Large intestine (tissue), 3 donors: ENCODE measurements around the gene LY6G6D. TPM values are rescaled to one million over a fixed set of nuclear protein-coding genes. Genes with fewer than 3 reads are reported as not detected.
"Not testable (repeated sequence)": the region's sequence is repeated elsewhere in the genome, so short reads cannot be mapped to it uniquely, and the experiment has no call there.

Source experiments
- DNase-seq, 2 donors: peaks; one replicate each; pipeline versions ENCODE4 v3.0.0 to v3.0.0-alpha.2; 2013
- H3K27ac ChIP-seq: one replicate; pipeline ENCODE4 v1.5.1; 2013; ENCODE audit warnings: low read length
- H3K27me3 ChIP-seq: 2 replicates; pipeline ENCODE4 v1.6.1; 2013; ENCODE audit warnings: low read length; ENCODE audit not compliant: control insufficient read depth, insufficient read depth
- H3K36me3 ChIP-seq: 2 replicates; pipeline ENCODE4 v1.6.1; 2013; ENCODE audit warnings: low read length; ENCODE audit not compliant: control insufficient read depth, insufficient read depth
- H3K4me1 ChIP-seq: one replicate; pipeline ENCODE4 v1.6.1; 2013; ENCODE audit warnings: low read length; ENCODE audit not compliant: control insufficient read depth, insufficient read depth
- H3K4me3 ChIP-seq: one replicate; pipeline ENCODE4 v1.5.1; 2013; ENCODE audit warnings: low read length
- H3K9me3 ChIP-seq: one replicate; pipeline ENCODE4 v1.6.1; 2013; ENCODE audit warnings: mild to moderate bottlenecking, low read depth, low read length, moderate library complexity; ENCODE audit not compliant: control insufficient read depth
- WGBS: methylation state at CpG from one replicate; pipeline ENCODE4 v1.1.5; 2013; ENCODE audit warnings: low lambda C conversion rate; ENCODE audit not compliant: insufficient coverage; 5-methylcytosine and 5-hydroxymethylcytosine counted together
- polyA plus RNA-seq: library from polyadenylated mRNA; unstranded; fragments of 120-200 nt; gene quantifications from one replicate; pipeline ENCODE4 v1.2.1, GENCODE V29; 2013

LY6G6D gene
- polyA plus RNA-seq, 1 donor, result 0.19 TPM

DNA sequence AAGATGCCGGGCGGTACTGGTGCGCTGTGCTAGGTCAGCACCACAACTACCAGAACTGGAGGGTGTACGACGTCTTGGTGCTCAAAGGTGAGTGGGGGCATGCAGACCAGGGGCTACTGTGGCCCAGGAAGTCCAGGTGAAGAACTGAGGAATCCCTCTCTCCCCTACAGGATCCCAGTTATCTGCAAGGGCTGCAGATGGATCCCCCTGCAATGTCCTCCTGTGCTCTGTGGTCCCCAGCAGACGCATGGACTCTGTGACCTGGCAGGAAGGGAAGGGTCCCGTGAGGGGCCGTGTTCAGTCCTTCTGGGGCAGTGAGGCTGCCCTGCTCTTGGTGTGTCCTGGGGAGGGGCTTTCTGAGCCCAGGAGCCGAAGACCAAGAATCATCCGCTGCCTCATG is 7.4 kb upstream of the LY6G6D start:
- no peak overlapping the region for H3K27ac ChIP-seq
- H3K4me1 ChIP-seq, result no peaks in the 10 kb centered on the region
- whole genome bisulfite sequencing, result no CpG with 5 or more reads among the region's 10 CpGs

DNA sequence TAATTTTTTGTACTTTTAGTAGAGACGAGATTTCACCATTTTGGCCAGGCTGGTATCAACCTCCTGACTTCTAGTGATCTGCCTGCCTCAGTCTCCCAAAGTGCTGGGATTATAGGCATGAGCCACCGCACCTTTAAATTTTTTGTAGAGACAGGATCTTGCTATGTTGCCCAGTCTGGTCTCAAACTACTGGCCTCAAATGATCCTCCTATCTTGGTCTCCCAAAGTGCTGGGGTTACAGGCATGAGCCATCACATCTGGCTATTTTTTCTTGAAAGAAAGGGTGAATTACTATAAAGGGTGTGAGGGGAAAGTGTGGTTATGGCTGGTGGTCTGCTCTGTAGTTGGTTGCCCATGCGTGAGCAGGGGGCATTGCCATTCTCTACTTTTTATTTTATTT is 6.9 kb upstream of the LY6G6D start:
- Histone ChIP-seq H3K27me3 (no peaks in the 10 kb centered on the region), H3K36me3 (no peaks in the 10 kb centered on the region), H3K4me3 (no peak overlapping the region), H3K9me3 (no peaks in the 10 kb centered on the region), H3K27ac (no peak overlapping the region), H3K4me1 (peaks cover 2% of the 10 kb centered on the region)
- DNase-seq, result no peak
- whole genome bisulfite sequencing, result 100% methylated on average over 1 of the region's 3 CpGs

More for the DNA sequence above, 7.4 kb upstream of the LY6G6D start:
- DNase-seq, result no peak
- Histone ChIP-seq H3K9me3 (no peaks in the 10 kb centered on the region), H3K36me3 (no peaks in the 10 kb centered on the region), H3K4me3 (no peak overlapping the region), H3K27me3 (no peaks in the 10 kb centered on the region)

DNA sequence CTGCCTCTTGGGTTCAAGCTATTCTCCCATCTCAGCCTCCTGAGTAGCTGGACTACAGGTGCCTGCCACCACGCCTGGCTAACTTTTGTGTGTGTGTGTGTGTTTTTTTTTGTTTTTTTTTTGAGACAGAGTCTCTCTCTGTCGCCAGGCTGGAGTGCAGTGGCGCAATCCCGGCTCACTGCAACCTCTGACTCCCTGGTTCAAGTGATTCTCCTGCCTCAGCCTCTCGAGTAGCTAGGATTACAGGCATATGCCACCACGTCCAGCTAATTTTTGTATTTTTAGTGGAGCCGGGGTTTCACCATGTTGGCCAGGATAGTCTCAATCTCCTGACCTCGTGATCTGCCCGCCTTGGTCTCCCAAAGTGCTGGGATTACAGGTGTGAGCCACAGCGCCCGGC is 6.0 kb upstream of the LY6G6D start:
- H3K4me3 ChIP-seq, DNase-seq, H3K9me3 ChIP-seq, H3K27me3 ChIP-seq, H3K27ac ChIP-seq, H3K36me3 ChIP-seq: not testable (repeated sequence)
- peaks cover 11% of the 10 kb centered on the region for H3K4me1 ChIP-seq
- WGBS, result no CpG with 5 or more reads among the region's 11 CpGs

DNA sequence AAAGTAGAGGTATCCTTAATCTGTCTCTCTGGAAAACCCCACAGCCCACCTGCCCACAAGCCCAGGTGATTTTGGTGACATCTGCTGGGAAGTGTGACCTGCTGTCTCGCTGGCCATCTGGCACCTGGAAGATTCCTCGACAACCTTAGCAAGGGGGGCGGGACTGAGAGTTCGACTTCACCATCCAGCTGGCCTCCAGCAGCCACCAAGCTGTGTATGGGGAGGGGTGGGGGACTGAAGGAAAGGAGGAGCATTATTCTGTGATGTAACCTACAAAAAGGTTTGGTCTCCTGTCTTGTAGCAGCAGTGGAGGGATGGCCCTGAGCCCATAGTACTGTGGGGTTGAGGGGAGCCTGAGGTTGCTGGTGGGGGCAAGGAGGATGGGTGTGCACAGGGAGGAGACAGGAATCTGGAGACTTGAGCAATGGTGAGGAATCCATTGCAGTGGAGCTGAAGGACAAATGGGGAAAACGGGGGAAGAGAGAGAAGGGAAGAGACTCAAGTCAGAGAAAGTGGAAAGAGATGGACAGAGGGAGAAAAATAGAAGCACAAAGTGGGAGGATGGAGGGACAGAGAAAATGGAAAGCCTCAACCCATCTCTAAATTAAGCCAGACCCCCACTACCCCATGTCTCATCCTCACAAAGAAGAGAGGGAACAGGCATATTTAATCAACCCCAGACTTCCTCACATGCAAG is 4.5 kb upstream of the LY6G6D start:
- no peaks in the 10 kb centered on the region for H3K27me3 ChIP-seq
- no peak overlapping the region for H3K27ac ChIP-seq
- H3K9me3 ChIP-seq, result no peaks in the 10 kb centered on the region
- peak in 1 of 2 donors; percentile 21 for DNase-seq
- H3K4me1 ChIP-seq, result peaks cover 19% of the 10 kb centered on the region
- 50% methylated on average over 1 of the region's 5 CpGs for WGBS
- no peaks in the 10 kb centered on the region for H3K36me3 ChIP-seq
- H3K4me3 ChIP-seq, result no peak overlapping the region

DNA sequence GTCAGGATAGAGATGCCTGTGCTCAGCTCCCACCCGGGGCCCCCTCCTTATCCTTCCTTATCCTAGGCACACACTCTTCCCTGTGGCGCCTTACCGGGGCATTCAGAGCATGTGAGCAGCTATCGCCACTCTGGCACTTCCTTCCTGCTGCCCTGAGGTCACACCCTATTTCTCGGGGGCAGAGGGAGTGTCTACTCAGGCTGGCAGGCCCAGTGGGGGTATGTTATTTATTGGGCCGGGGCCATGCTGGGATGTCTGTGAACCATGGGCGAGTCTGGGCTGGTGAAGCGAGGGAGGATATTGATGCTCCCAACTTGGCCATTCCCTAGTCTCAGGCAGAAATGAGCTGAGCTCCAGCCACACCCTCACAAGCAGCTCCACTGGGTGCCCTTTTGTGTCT is 3.9 kb upstream of the LY6G6D start:
- peak in 1 of 2 donors; percentile 49 for DNase-seq
- no peaks in the 10 kb centered on the region for H3K36me3 ChIP-seq
- peaks cover 19% of the 10 kb centered on the region for H3K4me1 ChIP-seq
- H3K27me3 ChIP-seq, result no peaks in the 10 kb centered on the region
- no CpG with 5 or more reads among the region's 8 CpGs for WGBS
- H3K9me3 ChIP-seq, result no peaks in the 10 kb centered on the region
- H3K27ac ChIP-seq, result no peak overlapping the region
- no peak overlapping the region for H3K4me3 ChIP-seq

DNA sequence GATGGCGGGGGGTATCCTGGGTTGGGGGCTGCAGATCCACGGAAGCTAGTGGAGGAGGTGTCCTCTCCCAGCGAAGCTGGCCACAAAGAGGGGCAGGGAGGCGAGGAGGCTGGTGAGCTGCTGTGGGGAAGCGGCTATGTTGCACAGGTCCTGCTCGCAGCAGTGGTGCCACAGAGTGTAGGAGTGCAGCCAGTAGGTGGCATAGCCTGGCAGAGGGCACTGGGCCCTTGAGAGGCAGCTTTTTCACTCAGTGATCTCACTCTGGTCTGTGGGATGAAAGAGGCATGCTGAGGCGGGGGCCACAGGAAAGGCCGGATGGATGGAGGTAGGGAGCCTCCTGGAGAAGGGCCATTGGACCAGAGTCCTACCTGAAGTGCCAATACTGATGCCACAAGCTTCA is 2.9 kb upstream of the LY6G6D start:
- no peaks in the 10 kb centered on the region for H3K9me3 ChIP-seq
- no peaks in the 10 kb centered on the region for H3K36me3 ChIP-seq
- H3K27ac ChIP-seq, result no peak overlapping the region
- no CpG with 5 or more reads among the region's 8 CpGs for WGBS
- peaks cover 19% of the 10 kb centered on the region for H3K4me1 ChIP-seq
- no peak for DNase-seq
- H3K4me3 ChIP-seq, result no peak overlapping the region
- no peaks in the 10 kb centered on the region for H3K27me3 ChIP-seq

DNA sequence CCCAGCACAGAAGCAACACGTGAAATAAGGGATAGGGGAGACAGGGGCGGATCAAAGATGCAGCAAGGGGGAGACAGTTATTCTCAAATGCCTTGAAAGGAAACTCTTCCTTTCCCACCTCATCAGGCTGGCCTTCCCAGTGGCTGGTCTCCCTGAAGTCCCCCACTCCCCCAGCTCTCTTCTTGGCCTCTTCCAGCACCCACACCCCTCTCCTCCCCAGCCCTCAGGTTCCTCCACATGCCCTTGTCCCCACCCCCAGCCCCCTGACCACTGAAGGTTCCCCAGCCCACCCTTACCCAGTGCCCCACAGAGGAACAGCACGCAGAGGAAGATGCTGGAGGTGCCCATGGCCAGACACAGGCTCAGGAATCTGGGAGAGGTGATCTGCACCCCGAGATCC is 1.7 kb upstream of the LY6G6D start:
- H3K27ac ChIP-seq, result peak overlapping the region; percentile 53
- WGBS, result no CpG with 5 or more reads among the region's 4 CpGs
- H3K9me3 ChIP-seq, result no peaks in the 10 kb centered on the region
- H3K4me3 ChIP-seq, result no peak overlapping the region
- H3K4me1 ChIP-seq, result peaks cover 19% of the 10 kb centered on the region
- DNase-seq, result no peak
- no peaks in the 10 kb centered on the region for H3K36me3 ChIP-seq
- no peaks in the 10 kb centered on the region for H3K27me3 ChIP-seq

DNA sequence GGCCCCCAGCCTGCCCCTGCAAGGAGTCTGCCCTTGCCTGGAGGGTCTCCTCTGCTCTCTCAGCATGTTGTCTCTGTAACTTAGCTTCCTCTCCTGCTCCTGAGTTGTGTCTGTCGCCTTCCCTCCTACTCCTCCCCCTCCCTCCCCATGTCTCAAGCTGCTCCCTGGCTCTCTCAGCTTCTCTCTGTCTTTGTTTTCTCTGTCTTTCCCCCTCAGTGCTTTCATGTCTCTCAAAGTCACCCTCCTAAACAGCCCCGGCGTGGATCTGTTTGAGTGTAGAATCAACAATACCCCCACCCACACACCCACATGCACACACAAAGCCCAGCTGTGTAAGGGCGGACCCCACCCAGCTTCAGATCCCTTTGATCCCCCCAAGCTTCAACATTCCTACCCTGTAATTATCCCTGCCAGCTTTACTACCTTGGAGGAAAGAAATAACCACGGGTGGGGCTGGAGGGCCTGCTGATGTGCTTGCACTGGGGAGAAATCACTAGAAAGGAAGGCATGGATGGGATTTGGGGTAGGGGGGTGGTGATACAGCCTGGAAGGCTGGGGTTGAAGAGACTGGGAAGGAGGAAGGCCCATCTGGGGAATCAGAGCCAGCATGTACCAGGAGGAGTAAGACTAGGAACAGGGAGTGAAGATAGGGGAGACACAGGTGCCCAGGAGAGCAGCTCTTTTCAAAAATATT is 1.0 kb upstream of the LY6G6D start:
- Histone ChIP-seq H3K4me1 (peaks cover 26% of the 10 kb centered on the region), H3K4me3 (no peak overlapping the region), H3K9me3 (no peaks in the 10 kb centered on the region), H3K27ac (peak overlapping the region; percentile 53), H3K27me3 (no peaks in the 10 kb centered on the region), H3K36me3 (no peaks in the 10 kb centered on the region)
- WGBS, result 0% methylated on average over 1 of the region's 5 CpGs
- DNase-seq, result peak; percentile 48 to 66

DNA sequence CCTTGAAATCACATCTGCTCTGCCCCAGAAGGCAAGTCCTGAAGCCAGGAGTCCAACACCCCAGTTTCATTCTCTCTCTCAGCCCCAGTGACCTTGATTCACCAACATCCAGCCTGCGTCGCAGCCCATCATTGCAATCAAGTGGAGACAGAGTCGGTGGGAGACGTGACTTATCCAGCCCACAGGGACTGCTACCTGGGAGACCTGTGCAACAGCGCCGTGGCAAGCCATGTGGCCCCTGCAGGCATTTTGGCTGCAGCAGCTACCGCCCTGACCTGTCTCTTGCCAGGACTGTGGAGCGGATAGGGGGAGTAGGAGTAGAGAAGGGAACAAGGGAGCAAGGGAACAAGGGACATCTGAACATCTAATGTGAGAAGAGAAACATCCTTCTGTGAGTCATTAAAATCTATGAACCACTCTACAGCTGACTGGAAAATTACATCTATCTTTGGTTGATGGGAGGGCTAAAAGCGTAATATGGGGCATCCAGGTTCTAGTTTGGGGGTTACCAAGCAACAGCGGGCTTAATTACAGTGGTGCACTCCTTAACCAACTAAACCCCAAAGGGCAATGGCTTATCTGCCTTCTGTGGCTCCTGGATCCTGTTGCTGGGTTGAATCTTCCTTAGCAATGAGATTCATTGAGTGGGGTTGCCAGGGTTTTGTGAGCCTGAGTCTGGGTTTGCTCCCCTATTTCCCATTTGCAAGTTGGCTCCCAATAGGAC is 2.5 kb downstream of the LY6G6D start:
- DNase-seq, result peak in 1 of 2 donors; percentile 15
- Histone ChIP-seq H3K27me3 (no peaks in the 10 kb centered on the region), H3K9me3 (no peaks in the 10 kb centered on the region), H3K4me3 (no peak overlapping the region), H3K4me1 (peaks cover 26% of the 10 kb centered on the region), H3K36me3 (no peaks in the 10 kb centered on the region), H3K27ac (no peak overlapping the region)
- WGBS, result no CpG with 5 or more reads among the region's 10 CpGs

DNA sequence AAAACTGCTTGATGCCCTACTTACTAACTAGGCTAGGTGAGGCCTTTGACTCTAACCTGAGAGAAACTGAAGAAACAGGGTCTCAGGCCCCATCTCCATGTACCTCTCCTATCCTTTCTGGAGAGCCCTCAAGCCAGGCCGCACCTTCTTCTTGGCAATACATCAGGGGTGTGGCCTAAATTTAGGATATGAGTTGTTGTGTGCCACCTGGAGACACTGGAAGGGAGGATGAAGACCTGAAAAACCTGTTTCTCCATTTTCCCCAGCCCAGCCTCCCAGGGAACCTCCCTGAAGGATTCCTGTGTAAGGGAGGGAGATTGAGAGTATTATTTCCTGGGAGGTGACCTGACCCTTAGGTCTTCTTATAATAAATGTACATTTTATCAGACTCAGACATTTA is 3.1 kb downstream of the LY6G6D start:
- Histone ChIP-seq H3K36me3 (no peaks in the 10 kb centered on the region), H3K27ac (no peak overlapping the region), H3K4me1 (peaks cover 24% of the 10 kb centered on the region), H3K9me3 (no peaks in the 10 kb centered on the region), H3K27me3 (no peaks in the 10 kb centered on the region), H3K4me3 (no peak overlapping the region)
- peak in 1 of 2 donors; percentile 78 for DNase-seq
- WGBS, result no CpG with 5 or more reads among the region's 1 CpG
